Endothelial cell of umbilical vein (primary cell): Measurements from ENCODE around the gene ONECUT2. TPM values are rescaled to one million over a fixed set of nuclear protein-coding genes. Genes with fewer than 3 reads are reported as not detected.

Experiments used
- BruUV-seq: library from RNA; stranded (reverse); fragments of 400-500 nt; replicated peaks from 2 replicates; lab custom pipeline; 2021; lab: Mats Ljungman, UMichigan
- CTCF ChIA-PET: fragments of 300-600, 350-600 bp; sonication (Branson Sonifier 250); formaldehyde crosslinking; loops from one replicate; lab custom pipeline; 2021; ENCODE audit warnings: antibody characterized with exemption, inconsistent platforms; lab: Charles Lee
- POLR2A ChIA-PET: fragments of 300-600, 350-600 bp; sonication (Branson Sonifier 250); formaldehyde crosslinking; loops from one replicate; lab custom pipeline; 2021; ENCODE audit warnings: antibody characterized with exemption, inconsistent platforms; lab: Charles Lee
- DNase-seq: peaks from one replicate; pipeline ENCODE4 v3.0.0-alpha.2; 2011; ENCODE audit warnings: low read depth, low spot score
- FAIRE-seq: peaks from 2 replicates; lab custom pipeline; 2011; peaks lifted over from hg19 to GRCh38; lab: Jason Lieb, UNC
- H2AFZ ChIP-seq: 2 replicates; pipeline ENCODE4 v1.6.0; 2012; ENCODE audit warnings: low read depth, low read length, control low read depth, inconsistent platforms
- H3K27ac ChIP-seq: 2 replicates; pipeline ENCODE4 v1.5.1; 2011; ENCODE audit warnings: low read depth, mild to moderate bottlenecking, control low read depth, low read length, moderate library complexity; ENCODE audit not compliant: insufficient read depth
- H3K27me3 ChIP-seq, 2 experiments: 2 replicates each; pipeline versions ENCODE4 v1.6.0 to v1.6.1; 2011; ENCODE audit warnings: low read length in 2 of 2, mixed read lengths in 1 of 2; ENCODE audit not compliant: control insufficient read depth in 2 of 2, insufficient read depth in 2 of 2
- H3K36me3 ChIP-seq, 2 experiments: 2 replicates in 1 of 2; 3 replicates in 1 of 2; pipeline ENCODE4 v1.5.1; 2011; ENCODE audit warnings: low read length in 2 of 2, mild to moderate bottlenecking in 1 of 2, moderate library complexity in 1 of 2; ENCODE audit not compliant: control insufficient read depth in 2 of 2, insufficient read depth in 2 of 2; ENCODE audit errors: extremely low read depth in 1 of 2
- H3K4me1 ChIP-seq: 3 replicates; pipeline ENCODE4 v1.5.1; 2011; ENCODE audit warnings: mild to moderate bottlenecking, low read length; ENCODE audit not compliant: control insufficient read depth, insufficient read depth; ENCODE audit errors: extremely low read depth
- H3K4me2 ChIP-seq: 2 replicates; pipeline ENCODE4 v1.6.1; 2011; ENCODE audit warnings: low read length, control low read depth, mixed read lengths; ENCODE audit not compliant: insufficient read depth
- H3K4me3 ChIP-seq, 3 experiments: fragments of 200-600 bp in 1 of 3; sonication (generic), shearing (Covaris generic) in 1 of 3; replicated peaks in 1 of 3; 2 replicates each; pipeline ENCODE4 v1.5.1; 2011 to 2016; ENCODE audit warnings: control low read depth in 3 of 3, low read length in 3 of 3, mild to moderate bottlenecking in 2 of 3, inconsistent platforms in 1 of 3, low read depth in 1 of 3, moderate library complexity in 1 of 3; ENCODE audit not compliant: insufficient read depth in 1 of 3
- H3K79me2 ChIP-seq: 2 replicates; pipeline ENCODE4 v1.6.0; 2012; ENCODE audit warnings: low read length, inconsistent platforms; ENCODE audit not compliant: control insufficient read depth, insufficient read depth
- H3K9ac ChIP-seq: replicated peaks from 2 replicates; pipeline ENCODE3; 2011; ENCODE audit warnings: low read length, control low read depth; ENCODE audit not compliant: insufficient read depth; ENCODE audit errors: extremely low read depth
- H3K9me1 ChIP-seq: replicated peaks from 3 replicates; pipeline ENCODE4 v1.6.0; 2011; ENCODE audit warnings: mild to moderate bottlenecking, low read length; ENCODE audit not compliant: control insufficient read depth, insufficient read depth; ENCODE audit errors: extremely low read depth
- H3K9me3 ChIP-seq: replicated peaks from 2 replicates; pipeline ENCODE4 v1.5.1; 2012; ENCODE audit warnings: low read length, inconsistent platforms; ENCODE audit not compliant: control insufficient read depth, insufficient read depth
- H4K20me1 ChIP-seq: replicated peaks from 2 replicates; pipeline ENCODE3; 2011; ENCODE audit warnings: mild to moderate bottlenecking, low read length; ENCODE audit not compliant: control insufficient read depth, insufficient read depth; ENCODE audit errors: extremely low read depth
- EZH2 ChIP-seq: IDR thresholded peaks from 2 replicates; pipeline ENCODE4 v1.6.1; 2012; ENCODE audit warnings: borderline replicate concordance, low read depth, mild to moderate bottlenecking, moderate library complexity, low read length, inconsistent platforms; ENCODE audit not compliant: severe bottlenecking
- FOS ChIP-seq: IDR thresholded peaks from 2 replicates; pipeline ENCODE4 v1.6.1; 2011; ENCODE audit warnings: mild to moderate bottlenecking, low read length, moderate library complexity, borderline replicate concordance; ENCODE audit not compliant: insufficient read depth
- GATA2 ChIP-seq: IDR thresholded peaks from 2 replicates; pipeline ENCODE4 v1.7.0; 2011; ENCODE audit warnings: low read depth, mild to moderate bottlenecking, moderate library complexity, mixed read lengths, low read length; ENCODE audit not compliant: insufficient read length, insufficient read depth
- JUN ChIP-seq: IDR thresholded peaks from 2 replicates; pipeline ENCODE4 v1.6.1; 2011; ENCODE audit warnings: borderline replicate concordance, low read depth; ENCODE audit not compliant: insufficient read length, insufficient read depth
- MAX ChIP-seq: IDR thresholded peaks from 2 replicates; pipeline ENCODE4 v1.6.1; 2011; ENCODE audit not compliant: insufficient read depth, insufficient read length
- MYC ChIP-seq: IDR thresholded peaks from one replicate; pipeline ENCODE4 v1.6.1; 2011; ENCODE audit warnings: mild to moderate bottlenecking, low read depth, low read length
- POLR2A ChIP-seq: IDR thresholded peaks from 2 replicates; pipeline ENCODE4 v1.6.1; 2012; ENCODE audit warnings: low read depth, mild to moderate bottlenecking, control low read depth, low read length
- POLR2AphosphoS5 ChIP-seq: IDR thresholded peaks from 2 replicates; pipeline ENCODE4 v1.6.1; 2012; ENCODE audit warnings: low read depth, mild to moderate bottlenecking, control low read depth, low read length, moderate library complexity; ENCODE audit not compliant: insufficient read depth
- dilution Hi-C: fragments of 300-500 bp; cut with MboI; formaldehyde crosslinking; loops from one replicate; pipeline ENCODE4 v1.15.0; 2019; ENCODE audit warnings: low sequenced_read_pairs; ENCODE audit not compliant: extremely low pct_ligation_motif_present
- intact Hi-C: fragments of 100-400 bp; cut with micrococcal nuclease; formaldehyde crosslinking; loops from one replicate; pipeline ENCODE4 v1.10.0; 2022
- polyA plus RNA-seq, 4 experiments: library from polyadenylated mRNA; depleted of rRNA in 3 of 4; stranded (reverse) in 3 of 4; unstranded in 1 of 4; fragments of >200 nt; gene quantifications; 2 replicates each; pipeline versions ENCODE4 v1.2.1 to v1.2.3, GENCODE V29; 2011 to 2012; ENCODE audit warnings: missing spikeins in 1 of 4
- total RNA-seq: library from RNA; stranded (reverse); gene quantifications from 2 replicates; pipeline ENCODE4 v1.2.3, GENCODE V29; 2021
- TF ChIP-seq, protein P1 (sequence below), 2 donors: IDR thresholded peaks; 1 replicate in 1 of 2; 2 replicates in 1 of 2; pipeline ENCODE4 v1.5.1; 2011; ENCODE audit warnings: low read length in 2 of 2, mild to moderate bottlenecking in 2 of 2, moderate library complexity in 2 of 2, control low read depth in 1 of 2, inconsistent platforms in 1 of 2, low read depth in 1 of 2; ENCODE audit not compliant: insufficient read depth in 1 of 2; ENCODE audit errors: extremely low read depth in 1 of 2

The ONECUT2 gene
- total and polyA plus RNA-seq, 2 donors (not counting 3 experiments of a cell fraction or from before 2014, with no cell fraction given) = 0.01 to 0.62 TPM

- DNase-seq (no peak), FAIRE-seq (no peak)
- H3K27me3 ChIP-seq = peaks cover 36 to 46% of the 10 kb centered on the region in 2 experiments
- H3K9me1 ChIP-seq = no peaks in the 10 kb centered on the region
- no peak overlapping the region for H3K4me2 ChIP-seq
- H3K27ac ChIP-seq = no peak overlapping the region
- no peaks in the 10 kb centered on the region for H3K4me1 ChIP-seq
- no peak overlapping the region for H3K9ac ChIP-seq
- dilution Hi-C loops = no loop called here
- TF ChIP-seq, protein P1, sequence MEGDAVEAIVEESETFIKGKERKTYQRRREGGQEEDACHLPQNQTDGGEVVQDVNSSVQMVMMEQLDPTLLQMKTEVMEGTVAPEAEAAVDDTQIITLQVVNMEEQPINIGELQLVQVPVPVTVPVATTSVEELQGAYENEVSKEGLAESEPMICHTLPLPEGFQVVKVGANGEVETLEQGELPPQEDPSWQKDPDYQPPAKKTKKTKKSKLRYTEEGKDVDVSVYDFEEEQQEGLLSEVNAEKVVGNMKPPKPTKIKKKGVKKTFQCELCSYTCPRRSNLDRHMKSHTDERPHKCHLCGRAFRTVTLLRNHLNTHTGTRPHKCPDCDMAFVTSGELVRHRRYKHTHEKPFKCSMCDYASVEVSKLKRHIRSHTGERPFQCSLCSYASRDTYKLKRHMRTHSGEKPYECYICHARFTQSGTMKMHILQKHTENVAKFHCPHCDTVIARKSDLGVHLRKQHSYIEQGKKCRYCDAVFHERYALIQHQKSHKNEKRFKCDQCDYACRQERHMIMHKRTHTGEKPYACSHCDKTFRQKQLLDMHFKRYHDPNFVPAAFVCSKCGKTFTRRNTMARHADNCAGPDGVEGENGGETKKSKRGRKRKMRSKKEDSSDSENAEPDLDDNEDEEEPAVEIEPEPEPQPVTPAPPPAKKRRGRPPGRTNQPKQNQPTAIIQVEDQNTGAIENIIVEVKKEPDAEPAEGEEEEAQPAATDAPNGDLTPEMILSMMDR (IDR thresholded peaks at IDR 0.05; ENCODE audit: extremely low read depth in 1 of 2, insufficient read depth in 1 of 2, low read depth in 1 of 2, low read length in 2 of 2) = no peak
- TF ChIP-seq FOS = no peak
- TF ChIP-seq MYC = no peak
- no peak for TF ChIP-seq GATA2
- TF ChIP-seq EZH2 = no peak
- TF ChIP-seq POLR2A = no peak
- no peak for TF ChIP-seq MAX
- no peak for TF ChIP-seq JUN
- no peak for TF ChIP-seq POLR2AphosphoS5
- no peak overlapping the region for H2AFZ ChIP-seq
- no peaks in the 10 kb centered on the region for H3K79me2 ChIP-seq
- ChIA-PET POLR2A (no interaction called here), CTCF (interaction anchor here (0.7 to 1.9 kb wide), 7 partner anchors 11 to 743 kb away, joined by 3 to 13 read pairs (median 5); partner anchors contain the start of gene ONECUT2)
- intact Hi-C loops = loop anchor here (1.0 to 2.0 kb wide), 3 partner anchors 656 to 743 kb away; no protein-coding TSS in a partner anchor
- H3K4me3 ChIP-seq = no peak overlapping the region
- H3K9me3 ChIP-seq = no peaks in the 10 kb centered on the region
- H4K20me1 ChIP-seq = no peaks in the 10 kb centered on the region
- no TSS peak for BruUV-seq
- no peaks in the 10 kb centered on the region for H3K36me3 ChIP-seq
Measured at GRCh38 chr18:57445488-57446319, 10.5 kb downstream of the ONECUT2 start.
